Thoracic aorta (tissue), 2 donors: Measurements from ENCODE around the gene CUL4A. TPM values are rescaled to one million over a fixed set of nuclear protein-coding genes. Genes with fewer than 3 reads are reported as not detected.

Experiments
- ATAC-seq: fragments of 150-250 bp; one replicate; pipeline ENCODE4 v1.8.0; 2017; ENCODE audit warnings: low read depth; ENCODE audit not compliant: insufficient number of reproducible peaks, low FRiP score
- DNase-seq: peaks from one replicate; pipeline ENCODE4 v3.0.0-alpha.2; 2020; ENCODE audit warnings: low spot score
- H3K27ac ChIP-seq, 2 donors: fragments of 200-600 bp; sonication (generic); 1 replicate in 1 of 2; 2 replicates in 1 of 2; pipeline ENCODE4 v1.5.1; 2016; ENCODE audit warnings: mild to moderate bottlenecking in 2 of 2, moderate library complexity in 2 of 2
- H3K27me3 ChIP-seq: fragments of 200-600 bp; sonication (generic); replicated peaks from 2 replicates; pipeline ENCODE4 v1.6.0; 2016; ENCODE audit warnings: mild to moderate bottlenecking; ENCODE audit not compliant: insufficient read depth
- H3K36me3 ChIP-seq: fragments of 200-600 bp; sonication (generic); one replicate; pipeline ENCODE4 v1.5.1; 2016
- H3K4me1 ChIP-seq, 2 donors: fragments of 200-600 bp; sonication (generic); 1 replicate in 1 of 2; 2 replicates in 1 of 2; pipeline versions ENCODE4 v1.5.1 to v1.6.0; 2016; ENCODE audit warnings: low read depth in 2 of 2, mild to moderate bottlenecking in 1 of 2; ENCODE audit not compliant: control insufficient read depth in 1 of 2
- H3K4me3 ChIP-seq: fragments of 200-600 bp; sonication (generic); 2 replicates; pipeline ENCODE4 v1.5.1; 2016; ENCODE audit warnings: mild to moderate bottlenecking
- H3K9me3 ChIP-seq: fragments of 200-600 bp; sonication (generic); 2 replicates; pipeline ENCODE4 v1.5.1; 2016
- CTCF ChIP-seq: fragments of 200-600 bp; sonication (generic); IDR thresholded peaks from one replicate; pipeline ENCODE4 v1.5.1; 2019; ENCODE audit warnings: antibody characterized with exemption
- total RNA-seq, 2 donors: library from RNA; depleted of rRNA; stranded (reverse); fragments of >200 nt; gene quantifications; one replicate each; pipeline versions ENCODE4 v1.1.0 to v1.2.3, GENCODE V29; 2016

Gene CUL4A
- total RNA-seq, 2 donors from 2014 or later = 112 to 156 TPM

DNA sequence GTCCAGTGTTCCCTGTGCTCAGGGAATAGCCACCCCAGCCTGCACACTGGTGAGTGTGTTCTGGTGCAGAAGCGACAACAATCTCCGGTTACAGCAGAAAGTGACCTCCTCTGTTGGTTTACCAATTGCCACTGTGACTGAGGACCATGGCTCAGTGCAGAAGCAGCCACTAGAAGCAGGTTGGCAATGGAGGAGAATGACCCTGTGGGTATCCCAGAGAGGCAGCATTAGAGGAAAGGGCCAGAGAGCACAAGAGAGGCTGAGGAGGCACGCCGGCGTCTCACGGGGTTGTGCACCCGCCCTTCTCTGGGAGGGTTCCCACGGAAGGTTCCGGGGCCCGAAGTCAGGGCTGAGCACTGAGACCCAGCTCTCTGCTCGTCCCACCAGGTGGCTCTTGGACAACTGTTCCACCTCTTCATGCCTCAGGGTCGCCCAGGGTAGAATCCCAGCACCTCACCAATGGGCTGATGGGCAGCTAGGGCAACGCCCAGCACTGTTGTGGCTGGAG lies 36.9 kb upstream of the CUL4A start:
- Histone ChIP-seq H3K4me1 (no peaks in the 10 kb centered on the region), H3K27ac (no peak overlapping the region), H3K9me3 (no peaks in the 10 kb centered on the region), H3K36me3 (peaks cover 35% of the 10 kb centered on the region), H3K27me3 (no peaks in the 10 kb centered on the region), H3K4me3 (no peak overlapping the region)
- no peak for TF ChIP-seq CTCF
- no peak for DNase-seq
- no peak for ATAC-seq

DNA sequence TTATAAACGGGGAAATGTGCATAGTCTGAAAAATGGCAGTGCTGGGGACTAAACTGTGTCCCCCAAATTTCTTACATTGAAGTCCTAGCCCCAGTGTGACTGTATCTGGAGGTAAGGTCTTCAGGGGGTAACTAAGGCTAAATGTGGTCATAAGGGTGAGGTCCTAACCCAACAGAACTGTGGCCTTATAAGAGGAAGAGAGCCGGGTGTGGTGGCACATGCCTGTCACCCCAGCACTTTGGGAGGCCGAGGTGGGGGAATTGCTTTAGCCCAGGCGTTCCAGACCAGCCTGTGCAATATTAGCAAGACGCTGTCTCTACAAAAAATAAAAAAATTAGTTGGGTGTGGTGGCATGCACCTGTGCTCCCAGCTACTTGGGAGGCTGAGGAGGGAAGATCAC lies 33.1 kb upstream of the CUL4A start:
- H3K4me3 ChIP-seq = no peak overlapping the region
- no peaks in the 10 kb centered on the region for H3K27me3 ChIP-seq
- ATAC-seq (no peak), DNase-seq (no peak)
- no peaks in the 10 kb centered on the region for H3K4me1 ChIP-seq
- peaks cover 63% of the 10 kb centered on the region for H3K36me3 ChIP-seq
- TF ChIP-seq CTCF = no peak
- no peak overlapping the region for H3K27ac ChIP-seq
- no peaks in the 10 kb centered on the region for H3K9me3 ChIP-seq

DNA sequence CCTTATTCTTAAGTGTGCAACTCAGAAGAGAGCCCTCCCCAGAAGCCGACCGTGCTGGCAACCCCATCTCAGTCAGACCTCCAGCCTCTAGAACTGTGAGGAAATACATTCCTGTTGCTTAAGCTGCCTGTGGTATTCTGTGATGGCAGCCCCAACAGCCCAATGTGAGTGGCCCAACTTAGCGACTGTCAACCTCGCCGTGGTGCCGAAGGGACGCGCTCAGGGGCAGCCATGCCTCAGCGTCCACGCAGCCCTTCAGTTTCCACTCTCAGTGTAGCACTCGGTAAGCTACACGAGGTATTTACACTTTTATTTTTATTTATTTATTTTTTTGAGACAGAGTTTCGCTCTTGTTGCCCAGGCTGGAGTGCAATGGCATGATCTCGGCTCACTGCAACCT lies 32.6 kb upstream of the CUL4A start:
- DNase-seq (no peak), ATAC-seq (no peak)
- Histone ChIP-seq H3K27ac (no peak overlapping the region), H3K36me3 (peaks cover 60% of the 10 kb centered on the region), H3K27me3 (no peaks in the 10 kb centered on the region), H3K4me3 (no peak overlapping the region), H3K4me1 (no peaks in the 10 kb centered on the region), H3K9me3 (no peaks in the 10 kb centered on the region)
- no peak for TF ChIP-seq CTCF

DNA sequence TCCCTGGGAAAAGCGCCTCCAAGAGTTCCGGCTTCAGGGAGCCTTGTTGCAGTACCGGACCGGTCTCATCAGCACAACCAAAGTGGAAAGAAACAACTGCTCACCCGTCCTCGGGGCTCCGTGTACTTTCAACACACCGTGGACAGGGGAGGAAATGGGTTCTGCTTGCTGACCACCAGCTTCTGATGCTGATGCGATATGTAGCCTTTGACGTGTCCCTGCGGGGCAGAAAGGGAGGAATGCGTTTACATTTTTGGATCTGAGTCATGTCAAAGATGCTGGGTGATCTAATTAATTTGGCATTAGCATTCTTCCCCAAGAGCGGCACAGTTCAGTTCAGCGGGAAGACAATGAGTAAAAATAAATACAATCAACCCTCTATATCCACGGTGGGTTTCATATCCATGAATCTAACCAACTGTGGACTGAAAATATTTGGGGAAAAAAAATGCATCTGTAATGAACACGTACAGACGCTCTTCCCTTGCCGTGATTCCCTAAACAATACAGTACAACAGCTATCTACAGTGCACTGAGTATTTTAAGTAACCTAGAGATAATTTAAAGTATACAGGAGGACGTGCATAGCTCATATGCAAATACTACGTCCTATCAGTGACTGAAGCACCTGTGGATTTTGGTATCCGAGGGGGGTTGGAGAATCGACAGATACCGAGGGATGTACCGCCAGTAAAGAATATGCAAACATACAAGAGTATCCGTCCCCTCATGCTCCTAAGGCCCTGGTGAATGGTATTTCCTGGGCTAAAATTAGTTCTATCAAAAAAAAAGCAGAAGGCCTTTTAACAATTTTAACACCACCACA lies 31.1 kb upstream of the CUL4A start:
- no peaks in the 10 kb centered on the region for H3K27me3 ChIP-seq
- ATAC-seq (no peak), DNase-seq (no peak)
- no peak overlapping the region for H3K27ac ChIP-seq
- H3K36me3 ChIP-seq = peaks cover 67% of the 10 kb centered on the region
- H3K4me1 ChIP-seq = no peaks in the 10 kb centered on the region
- no peak for TF ChIP-seq CTCF
- no peak overlapping the region for H3K4me3 ChIP-seq
- no peaks in the 10 kb centered on the region for H3K9me3 ChIP-seq

DNA sequence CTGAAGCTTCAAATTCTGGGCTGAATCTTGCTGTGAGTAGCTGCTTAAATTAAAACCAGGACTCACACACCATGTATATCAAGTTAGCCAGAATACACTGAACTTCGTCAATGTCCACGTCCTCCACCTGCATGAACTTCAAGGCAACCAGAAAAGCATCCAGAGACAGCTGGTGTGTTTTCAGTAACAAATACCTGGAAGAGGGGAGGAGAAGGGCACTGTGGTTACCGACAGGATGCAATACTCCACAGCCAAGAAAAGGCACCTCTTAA lies 30.6 kb upstream of the CUL4A start:
- no peaks in the 10 kb centered on the region for H3K4me1 ChIP-seq
- H3K4me3 ChIP-seq = no peak overlapping the region
- no peaks in the 10 kb centered on the region for H3K9me3 ChIP-seq
- peaks cover 67% of the 10 kb centered on the region for H3K36me3 ChIP-seq
- DNase-seq (no peak), ATAC-seq (no peak)
- H3K27ac ChIP-seq = no peak overlapping the region
- TF ChIP-seq CTCF = no peak
- no peaks in the 10 kb centered on the region for H3K27me3 ChIP-seq
